Mucosa of rectum (tissue), 2 donors: ENCODE data around the gene NFIX.

Experiments used
- H3K27ac ChIP-seq, 2 donors: one replicate each; pipeline ENCODE4 v1.7.0; 2013; ENCODE audit warnings: inconsistent platforms in 2 of 2, low read depth in 2 of 2, low read length in 2 of 2
- H3K27me3 ChIP-seq, 2 donors: one replicate each; pipeline ENCODE4 v1.7.0; 2013; ENCODE audit warnings: low read length in 2 of 2; ENCODE audit not compliant: control insufficient read depth in 2 of 2, insufficient read depth in 2 of 2
- H3K36me3 ChIP-seq, 2 donors: one replicate each; pipeline ENCODE4 v1.7.0; 2013; ENCODE audit warnings: low read length in 2 of 2; ENCODE audit not compliant: control insufficient read depth in 2 of 2, insufficient read depth in 2 of 2
- H3K4me1 ChIP-seq, 2 donors: one replicate each; pipeline ENCODE4 v1.7.0; 2013; ENCODE audit warnings: low read length in 2 of 2, mild to moderate bottlenecking in 1 of 2; ENCODE audit not compliant: control insufficient read depth in 2 of 2, insufficient read depth in 2 of 2
- H3K4me3 ChIP-seq, 2 donors: one replicate each; pipeline ENCODE4 v1.7.0; 2013; ENCODE audit warnings: low read length in 2 of 2
- H3K9ac ChIP-seq, 2 donors: one replicate each; pipeline ENCODE4 v1.7.0; 2013; ENCODE audit warnings: low read length in 2 of 2, low read depth in 1 of 2, mild to moderate bottlenecking in 1 of 2
- H3K9me3 ChIP-seq, 2 donors: one replicate each; pipeline ENCODE4 v1.7.0; 2013; ENCODE audit warnings: low read length in 2 of 2; ENCODE audit not compliant: control insufficient read depth in 2 of 2
- donor health status: healthy.
- donor health status: Normal muscosa, but diverticular disease.

Gene NFIX

DNA sequence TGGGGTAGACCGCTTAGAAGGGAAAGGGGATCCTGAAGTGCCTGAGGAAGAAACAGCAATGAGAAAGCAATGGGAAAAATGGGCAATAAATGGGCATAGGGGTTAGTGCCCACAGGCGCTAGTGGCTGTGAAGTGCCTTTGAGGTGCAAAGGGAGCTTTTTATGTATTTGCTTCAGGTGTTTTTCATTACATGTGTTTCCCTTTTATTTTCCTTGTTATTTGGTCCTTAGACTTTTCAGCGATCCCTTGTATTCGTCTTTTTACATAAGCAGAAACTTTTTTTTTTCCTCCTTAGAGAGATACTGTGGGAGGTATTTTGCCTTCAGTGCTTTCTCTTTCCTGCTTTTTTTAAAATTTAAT lies 19.6 kb downstream of the NFIX start:
- H3K4me3 ChIP-seq: no peak overlapping the region
- H3K9ac ChIP-seq: no peak overlapping the region
- peak overlapping the region; percentile 20 to 35 for H3K27ac ChIP-seq
- peaks cover 20 to 25% of the 10 kb centered on the region in 2 donors for H3K4me1 ChIP-seq
- H3K27me3 ChIP-seq: peaks cover 0 to 2% of the 10 kb centered on the region in 2 donors
- H3K36me3 ChIP-seq: no peaks in the 10 kb centered on the region
- no peaks in the 10 kb centered on the region for H3K9me3 ChIP-seq

- Histone ChIP-seq H3K9ac (peak overlapping the region in 1 of 2 donors; percentile 31), H3K27ac (peak overlapping the region; percentile 32 to 37), H3K36me3 (no peaks in the 10 kb centered on the region), H3K4me1 (peaks cover 22 to 24% of the 10 kb centered on the region in 2 donors), H3K9me3 (no peaks in the 10 kb centered on the region), H3K4me3 (no peak overlapping the region), H3K27me3 (peaks cover 0 to 2% of the 10 kb centered on the region in 2 donors)
These were observed 20.3 kb downstream of the NFIX start for GRCh38 chr19:13015361-13016223.

- no peak overlapping the region for H3K27ac ChIP-seq
- H3K4me3 ChIP-seq: no peak overlapping the region
- no peaks in the 10 kb centered on the region for H3K36me3 ChIP-seq
- H3K27me3 ChIP-seq: peaks cover 0 to 2% of the 10 kb centered on the region in 2 donors
- peak overlapping the region in 1 of 2 donors; percentile 14 for H3K9ac ChIP-seq
- no peaks in the 10 kb centered on the region for H3K9me3 ChIP-seq
- peaks cover 22 to 24% of the 10 kb centered on the region in 2 donors for H3K4me1 ChIP-seq
These were observed 21.0 kb downstream of the NFIX start for GRCh38 chr19:13016245-13016627.

- peaks cover 0 to 2% of the 10 kb centered on the region in 2 donors for H3K27me3 ChIP-seq
- no peaks in the 10 kb centered on the region for H3K36me3 ChIP-seq
- H3K4me1 ChIP-seq: peaks cover 27% of the 10 kb centered on the region in 2 donors
- H3K4me3 ChIP-seq: no peak overlapping the region
- H3K9me3 ChIP-seq: no peaks in the 10 kb centered on the region
- H3K9ac ChIP-seq: no peak overlapping the region
- peak overlapping the region; percentile 32 to 52 for H3K27ac ChIP-seq
These were observed 21.5 kb downstream of the NFIX start for GRCh38 chr19:13016628-13017305.

DNA sequence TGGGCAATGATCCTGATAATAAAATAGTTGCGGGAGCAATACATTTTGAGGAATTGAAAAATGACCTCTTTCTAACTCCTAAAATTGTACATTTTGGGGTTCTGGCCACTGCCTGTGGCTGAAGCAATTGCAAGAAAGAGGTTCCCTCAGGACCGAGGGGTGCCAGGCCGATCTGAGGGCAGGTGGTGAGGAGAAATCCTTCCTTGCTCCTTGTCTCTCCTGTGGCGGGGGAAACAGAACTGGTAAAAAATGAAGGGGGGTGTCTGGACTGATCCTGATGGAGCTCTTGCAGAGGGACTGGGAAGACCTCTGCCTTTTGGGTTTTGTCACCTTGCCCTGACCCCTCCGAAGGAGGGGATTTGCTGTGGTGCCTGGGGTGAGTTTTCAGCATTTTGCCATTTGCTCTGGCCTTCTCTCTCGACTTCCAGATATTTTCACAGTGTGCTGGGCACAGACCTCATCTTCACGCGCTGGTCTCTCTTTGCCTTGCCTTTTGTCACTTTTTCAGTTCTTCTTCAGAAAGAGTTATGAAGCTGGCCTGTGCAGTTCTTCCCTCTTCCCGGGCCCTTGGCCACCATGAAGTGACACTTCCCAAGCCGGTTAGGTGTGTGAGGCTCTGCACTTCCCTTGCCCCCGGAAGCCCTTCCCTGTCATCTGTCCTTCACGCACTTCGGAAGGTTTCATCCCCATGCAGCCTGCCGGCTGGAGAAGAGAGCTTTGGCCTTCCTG lies 22.2 kb downstream of the NFIX start:
- Histone ChIP-seq H3K4me3 (no peak overlapping the region), H3K36me3 (no peaks in the 10 kb centered on the region), H3K27me3 (peaks cover 0 to 2% of the 10 kb centered on the region in 2 donors), H3K27ac (peak overlapping the region; percentile 35 to 90), H3K9me3 (no peaks in the 10 kb centered on the region), H3K9ac (peak overlapping the region; percentile 13 to 32), H3K4me1 (peaks cover 32 to 34% of the 10 kb centered on the region in 2 donors)

DNA sequence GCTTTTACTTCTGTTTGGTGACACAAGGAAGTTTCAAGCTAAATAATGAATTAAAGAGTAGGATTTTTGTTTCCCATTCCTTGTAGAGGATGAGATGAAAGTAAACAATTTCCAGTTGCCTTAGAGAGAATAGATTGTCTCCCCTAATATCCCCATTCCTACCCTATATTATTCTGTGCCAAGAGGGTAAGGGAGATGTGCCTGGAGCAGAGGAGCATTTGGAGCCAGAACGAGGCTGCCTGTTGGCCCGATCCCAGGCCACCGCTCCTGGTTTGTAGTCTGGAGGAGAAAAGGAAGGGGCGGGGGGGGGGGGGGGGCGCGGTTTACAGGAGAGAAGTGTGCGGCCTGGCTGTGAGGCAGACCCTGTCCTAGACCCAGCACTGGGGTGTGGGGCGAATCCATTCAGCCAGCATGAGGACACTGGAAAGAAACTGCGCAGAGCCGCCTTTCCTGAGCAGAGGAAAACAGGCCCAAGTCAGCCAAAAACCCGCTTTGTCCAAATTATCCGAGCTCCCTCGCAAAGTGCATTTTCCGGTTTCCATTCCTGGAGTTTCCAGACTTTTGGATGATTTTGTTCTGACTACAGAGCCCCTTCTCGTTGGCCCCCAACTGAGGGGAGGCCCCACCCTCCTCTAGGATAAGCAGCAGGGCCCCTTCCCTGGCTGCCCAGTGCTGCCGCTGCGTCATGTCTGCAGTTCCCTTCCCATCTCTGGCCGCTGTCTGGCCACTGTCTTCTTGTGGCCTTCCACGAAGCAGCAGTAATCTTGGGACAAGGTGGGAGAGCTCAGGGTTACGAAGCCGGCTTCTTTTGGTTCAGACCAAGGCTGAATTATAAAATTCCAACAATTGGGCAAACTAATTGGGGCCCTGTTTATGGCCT lies 23.0 kb downstream of the NFIX start:
- peak overlapping the region in 1 of 2 donors; percentile 13 for H3K9ac ChIP-seq
- peaks cover 0 to 2% of the 10 kb centered on the region in 2 donors for H3K27me3 ChIP-seq
- no peaks in the 10 kb centered on the region for H3K9me3 ChIP-seq
- H3K27ac ChIP-seq: peak overlapping the region; percentile 35 to 90
- peaks cover 26 to 36% of the 10 kb centered on the region in 2 donors for H3K4me1 ChIP-seq
- no peaks in the 10 kb centered on the region for H3K36me3 ChIP-seq
- H3K4me3 ChIP-seq: no peak overlapping the region

DNA sequence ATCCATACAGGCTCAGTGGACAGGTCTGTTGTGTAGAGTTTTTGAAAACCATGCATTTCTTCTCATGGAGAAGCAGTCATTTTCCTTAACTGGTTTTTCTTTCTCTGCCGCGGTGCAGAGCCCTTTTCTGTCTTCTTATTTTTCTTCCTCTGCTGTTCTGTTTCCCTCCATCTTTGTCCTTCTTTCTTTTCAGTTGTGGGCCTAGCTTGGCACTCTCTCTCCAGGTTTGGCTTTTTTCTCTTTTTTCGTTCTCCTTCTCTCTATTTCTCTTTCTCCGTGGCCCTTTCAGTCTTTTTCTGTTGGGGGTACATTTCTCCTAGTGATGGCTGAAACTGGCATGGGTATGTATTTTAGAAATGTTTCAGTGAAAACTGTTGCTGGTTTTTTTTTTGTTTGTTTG lies 24.1 kb downstream of the NFIX start:
- Histone ChIP-seq H3K27ac (peak overlapping the region; percentile 35 to 90), H3K4me1 (peaks cover 27 to 39% of the 10 kb centered on the region in 2 donors), H3K36me3 (no peaks in the 10 kb centered on the region), H3K27me3 (peaks cover 0 to 2% of the 10 kb centered on the region in 2 donors), H3K9me3 (no peaks in the 10 kb centered on the region), H3K9ac (no peak overlapping the region), H3K4me3 (no peak overlapping the region)

GRCh38 chr19:13020002-13020414 lies 24.7 kb downstream of the NFIX start:
- peak overlapping the region; percentile 42 to 90 for H3K27ac ChIP-seq
- no peaks in the 10 kb centered on the region for H3K9me3 ChIP-seq
- no peak overlapping the region for H3K4me3 ChIP-seq
- peak overlapping the region in 1 of 2 donors; percentile 31 for H3K9ac ChIP-seq
- H3K4me1 ChIP-seq: peaks cover 34 to 42% of the 10 kb centered on the region in 2 donors
- no peaks in the 10 kb centered on the region for H3K27me3 ChIP-seq
- no peaks in the 10 kb centered on the region for H3K36me3 ChIP-seq

- Histone ChIP-seq H3K4me1 (peaks cover 38 to 55% of the 10 kb centered on the region in 2 donors), H3K9me3 (no peaks in the 10 kb centered on the region)
These were observed 27.0 kb downstream of the NFIX start for GRCh38 chr19:13022111-13022858.

More at GRCh38 chr19:13022111-13022858, 27.0 kb downstream of the NFIX start:
- no peaks in the 10 kb centered on the region for H3K36me3 ChIP-seq
- H3K9ac ChIP-seq: peak overlapping the region; percentile 60 to 72
- no peaks in the 10 kb centered on the region for H3K27me3 ChIP-seq
- peak overlapping the region; percentile 86 to 90 for H3K27ac ChIP-seq
- peak overlapping the region; percentile 51 to 71 for H3K4me3 ChIP-seq
